Astrocyte (in vitro differentiated cells and primary cell): ENCODE data around the gene MYH9.

Experiments
- CTCF ChIP-seq: IDR thresholded peaks from 2 replicates; pipeline ENCODE4 v1.5.1; 2011; ENCODE audit warnings: low read depth, mild to moderate bottlenecking, inconsistent platforms, low read length, moderate library complexity; ENCODE audit not compliant: insufficient read depth
- EZH2 ChIP-seq: IDR thresholded peaks from 2 replicates; pipeline ENCODE4 v1.6.1; 2012; ENCODE audit warnings: mild to moderate bottlenecking, low read length, inconsistent platforms; ENCODE audit not compliant: insufficient read depth

- no peak for TF ChIP-seq CTCF
- TF ChIP-seq EZH2, result no peak
Observed at GRCh38 chr22:36305813-36306212, 82.0 kb downstream of the MYH9 start.
